SK-N-MC (cell line): ENCODE results near the gene C1QTNF5.

Experiments
- DNase-seq: peaks from one replicate; pipeline ENCODE4 v3.0.0-alpha.2; 2011; ENCODE audit warnings: low read depth, low spot score
- H3K27ac ChIP-seq: fragments of 200-600 bp; sonication (generic); 2 replicates; pipeline ENCODE4 v1.5.1; 2016; ENCODE audit warnings: mixed run types
- H3K36me3 ChIP-seq: fragments of 200-600 bp; sonication (generic); 2 replicates; pipeline ENCODE4 v1.6.1; 2017; ENCODE audit warnings: antibody characterized with exemption, low read length, mixed read lengths; ENCODE audit not compliant: insufficient read depth
- H3K4me3 ChIP-seq: fragments of 200-600 bp; sonication (generic); 2 replicates; pipeline ENCODE4 v1.5.1; 2016
- H3K9ac ChIP-seq: fragments of 200-600 bp; sonication (generic); 2 replicates; pipeline ENCODE4 v1.8.0; 2017; ENCODE audit warnings: mixed run types, mixed read lengths; ENCODE audit not compliant: insufficient read length
- H3K9me3 ChIP-seq: fragments of 200-600 bp; sonication (generic); 2 replicates; pipeline ENCODE4 v1.6.1; 2017; ENCODE audit warnings: low read depth, mild to moderate bottlenecking, antibody characterized with exemption, low read length, moderate library complexity, mixed read lengths
- EZH2 ChIP-seq: fragments of 200-600 bp; sonication (generic); IDR thresholded peaks from one replicate; pipeline ENCODE4 v1.6.1; 2017; ENCODE audit warnings: antibody characterized with exemption
- FOXP2 ChIP-seq: optimal IDR thresholded peaks from 2 replicates; pipeline ENCODE3; 2011; ENCODE audit warnings: mild to moderate bottlenecking, moderate library complexity; ENCODE audit not compliant: insufficient read depth; ENCODE audit errors: extremely low read length, control extremely low read depth
- POLR2AphosphoS5 ChIP-seq: IDR thresholded peaks from 2 replicates; pipeline ENCODE4 v1.6.1; 2012; ENCODE audit warnings: mild to moderate bottlenecking, low read depth, low read length, borderline replicate concordance

Gene C1QTNF5

GRCh38 chr11:119324189-119324588, 16.5 kb downstream of the C1QTNF5 start:
- no peaks in the 10 kb centered on the region for H3K9me3 ChIP-seq
- no peak overlapping the region for H3K9ac ChIP-seq
- TF ChIP-seq POLR2AphosphoS5 (no peak), EZH2 (no peak), FOXP2 (no peak)
- no peak for DNase-seq
- no peaks in the 10 kb centered on the region for H3K36me3 ChIP-seq
- no peak overlapping the region for H3K4me3 ChIP-seq
- H3K27ac ChIP-seq: no peak overlapping the region

GRCh38 chr11:119323532-119324033, 17.1 kb downstream of the C1QTNF5 start:
- no peak for TF ChIP-seq EZH2
- TF ChIP-seq FOXP2: no peak
- no peak for TF ChIP-seq POLR2AphosphoS5
- Histone ChIP-seq H3K4me3 (no peak overlapping the region), H3K27ac (no peak overlapping the region), H3K9ac (no peak overlapping the region), H3K9me3 (no peaks in the 10 kb centered on the region), H3K36me3 (no peaks in the 10 kb centered on the region)
- no peak for DNase-seq

GRCh38 chr11:119322921-119323531, 17.7 kb downstream of the C1QTNF5 start:
- Histone ChIP-seq H3K9ac (no peak overlapping the region), H3K4me3 (no peak overlapping the region), H3K9me3 (no peaks in the 10 kb centered on the region), H3K36me3 (no peaks in the 10 kb centered on the region), H3K27ac (no peak overlapping the region)
- TF ChIP-seq EZH2: no peak
- no peak for TF ChIP-seq FOXP2
- no peak for TF ChIP-seq POLR2AphosphoS5
- no peak for DNase-seq

- no peak overlapping the region for H3K4me3 ChIP-seq
- no peak for DNase-seq
- TF ChIP-seq EZH2 (no peak), POLR2AphosphoS5 (no peak), FOXP2 (no peak)
- no peak overlapping the region for H3K27ac ChIP-seq
- H3K9me3 ChIP-seq: no peaks in the 10 kb centered on the region
- H3K36me3 ChIP-seq: no peaks in the 10 kb centered on the region
- H3K9ac ChIP-seq: no peak overlapping the region
These were observed 18.3 kb downstream of the C1QTNF5 start for GRCh38 chr11:119322360-119322739.

GRCh38 chr11:119320776-119321524, 19.7 kb downstream of the C1QTNF5 start:
- DNase-seq: no peak
- TF ChIP-seq EZH2: no peak
- TF ChIP-seq POLR2AphosphoS5: no peak
- H3K9me3 ChIP-seq: no peaks in the 10 kb centered on the region
- H3K9ac ChIP-seq: no peak overlapping the region
- H3K4me3 ChIP-seq: no peak overlapping the region
- H3K36me3 ChIP-seq: no peaks in the 10 kb centered on the region
- no peak overlapping the region for H3K27ac ChIP-seq

- Histone ChIP-seq H3K9me3 (no peaks in the 10 kb centered on the region), H3K27ac (no peak overlapping the region), H3K36me3 (no peaks in the 10 kb centered on the region), H3K9ac (no peak overlapping the region), H3K4me3 (no peak overlapping the region)
- no peak for DNase-seq
- TF ChIP-seq EZH2: no peak
- TF ChIP-seq POLR2AphosphoS5: no peak
- no peak for TF ChIP-seq FOXP2
These were observed 20.4 kb downstream of the C1QTNF5 start for GRCh38 chr11:119320240-119320775.

- TF ChIP-seq POLR2AphosphoS5 (no peak), EZH2 (no peak), FOXP2 (no peak)
- Histone ChIP-seq H3K27ac (no peak overlapping the region), H3K9me3 (no peaks in the 10 kb centered on the region), H3K4me3 (no peak overlapping the region), H3K9ac (no peak overlapping the region), H3K36me3 (no peaks in the 10 kb centered on the region)
- no peak for DNase-seq
These were observed 20.9 kb downstream of the C1QTNF5 start for GRCh38 chr11:119319700-119320239.

- H3K36me3 ChIP-seq: no peaks in the 10 kb centered on the region
- no peak overlapping the region for H3K4me3 ChIP-seq
- DNase-seq: no peak
- no peaks in the 10 kb centered on the region for H3K9me3 ChIP-seq
- TF ChIP-seq POLR2AphosphoS5: no peak
- TF ChIP-seq FOXP2: no peak
- TF ChIP-seq EZH2: no peak
- no peak overlapping the region for H3K27ac ChIP-seq
- H3K9ac ChIP-seq: no peak overlapping the region
These were observed 21.5 kb downstream of the C1QTNF5 start for GRCh38 chr11:119319136-119319699.
